GM12891 (cell line): ENCODE data around the gene WFDC1.

Source experiments
- PAX5 ChIP-seq: IDR thresholded peaks from 2 replicates; pipeline ENCODE4 v1.6.1; 2011; ENCODE audit warnings: low read length, moderate library complexity, mild to moderate bottlenecking; ENCODE audit not compliant: insufficient read depth, severe bottlenecking
- POLR2A ChIP-seq: IDR thresholded peaks from 2 replicates; pipeline ENCODE4 v1.6.1; 2011; ENCODE audit warnings: low read depth, low read length, control low read depth
- POLR2AphosphoS5 ChIP-seq: IDR thresholded peaks from 2 replicates; pipeline ENCODE4 v1.6.1; 2011; ENCODE audit warnings: low read depth, low read length, control low read depth
- POU2F2 ChIP-seq: IDR thresholded peaks from 2 replicates; pipeline ENCODE4 v1.6.1; 2011; ENCODE audit warnings: low read depth, mild to moderate bottlenecking, control low read depth, low read length, moderate library complexity
- SPI1 ChIP-seq: IDR thresholded peaks from 2 replicates; pipeline ENCODE4 v1.6.1; 2011; ENCODE audit warnings: low read depth, low read length, control low read depth
- TAF1 ChIP-seq: IDR thresholded peaks from 2 replicates; pipeline ENCODE4 v1.6.1; 2011; ENCODE audit warnings: low read depth, low read length, control low read depth

DNA sequence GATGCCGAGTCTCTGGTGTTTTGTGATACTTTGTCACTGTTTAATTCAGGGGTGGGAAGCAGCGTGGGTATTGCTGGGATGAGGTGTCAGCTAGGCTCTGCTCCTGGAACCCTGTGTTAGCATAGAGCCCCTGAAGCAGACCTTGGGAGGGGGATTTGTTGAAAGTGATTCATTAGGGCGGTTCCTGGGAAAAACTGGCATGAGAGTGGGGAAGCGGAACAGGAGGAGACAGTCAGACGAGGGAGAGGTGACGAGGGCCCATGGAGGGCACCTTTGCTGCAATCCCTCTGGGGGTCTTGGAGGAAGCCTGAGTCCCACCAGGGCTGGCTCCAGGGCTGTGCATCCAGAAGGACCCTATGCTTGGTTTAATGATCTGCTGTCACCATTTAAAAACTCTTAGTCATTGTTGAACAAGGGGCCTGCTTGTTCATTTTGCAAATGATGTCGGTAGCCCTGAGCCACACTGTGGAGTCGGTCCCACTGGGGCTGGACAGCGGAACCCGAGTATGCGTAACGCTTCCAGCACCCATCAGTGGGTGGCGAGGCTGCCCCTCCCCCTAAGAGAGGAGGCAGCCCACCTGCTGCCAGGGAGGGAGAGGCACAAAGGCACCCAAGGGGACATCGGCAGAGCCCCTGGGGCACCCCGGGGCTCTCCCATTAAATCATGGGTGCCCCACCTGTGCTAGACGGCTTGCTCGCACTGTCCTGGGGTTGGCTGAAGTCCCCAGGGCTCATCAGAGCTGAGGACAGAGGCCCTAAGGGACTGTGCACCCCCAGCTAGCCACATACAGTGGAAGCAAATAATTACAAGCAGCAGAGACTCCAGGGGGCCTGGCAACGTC, 35.4 kb downstream of the WFDC1 start:
- no peak for TF ChIP-seq POLR2A
- TF ChIP-seq POLR2AphosphoS5, result no peak
- no peak for TF ChIP-seq TAF1
- TF ChIP-seq POU2F2, result no peak
- TF ChIP-seq SPI1, result no peak
- no peak for TF ChIP-seq PAX5
